ENCODE data around the gene SERHL2.
"Not testable (repeated sequence)": the region's sequence is repeated elsewhere in the genome, so short reads cannot be mapped to it uniquely, and the experiment has no call there.

The SERHL2 gene

GRCh38 chr22:42577141-42577540, 23.4 kb downstream of the SERHL2 start:
- not testable (repeated sequence) for DNase-seq

GRCh38 chr22:42577623-42578240, 24.0 kb downstream of the SERHL2 start:
- DNase-seq, result no peak

GRCh38 chr22:42580040-42580439, 26.3 kb downstream of the SERHL2 start:
- not testable (repeated sequence) for DNase-seq

- DNase-seq, result not testable (repeated sequence)
Measured at GRCh38 chr22:42581194-42581761, 27.5 kb downstream of the SERHL2 start.

GRCh38 chr22:42581762-42582716, 28.3 kb downstream of the SERHL2 start:
- DNase-seq, result peak; percentile 74

GRCh38 chr22:42582987-42583386, 29.2 kb downstream of the SERHL2 start:
- DNase-seq, result no peak

- DNase-seq, result no peak
Measured at GRCh38 chr22:42584364-42584940, 30.7 kb downstream of the SERHL2 start.

GRCh38 chr22:42585096-42585495, 31.3 kb downstream of the SERHL2 start:
- DNase-seq, result no peak

- no peak for DNase-seq
Measured at GRCh38 chr22:42586381-42586780, 32.6 kb downstream of the SERHL2 start.

GRCh38 chr22:42587588-42588175, 33.9 kb downstream of the SERHL2 start:
- no peak for DNase-seq

- DNase-seq, result no peak
Measured at GRCh38 chr22:42591987-42592386, 38.2 kb downstream of the SERHL2 start.

- DNase-seq, result no peak
Measured at GRCh38 chr22:42595434-42595833, 41.7 kb downstream of the SERHL2 start.

GRCh38 chr22:42596336-42596735, 42.6 kb downstream of the SERHL2 start:
- no peak for DNase-seq

GRCh38 chr22:42596863-42597530, 43.2 kb downstream of the SERHL2 start:
- no peak for DNase-seq

GRCh38 chr22:42601879-42602465, 48.2 kb downstream of the SERHL2 start:
- DNase-seq, result no peak

- no peak for DNase-seq
Measured at GRCh38 chr22:42602470-42602869, 48.7 kb downstream of the SERHL2 start.

GRCh38 chr22:42603427-42603826, 49.7 kb downstream of the SERHL2 start:
- DNase-seq, result no peak

- peak; percentile 34 for DNase-seq
Measured at GRCh38 chr22:42604403-42604802, 50.6 kb downstream of the SERHL2 start.

GRCh38 chr22:42607641-42608040, 53.9 kb downstream of the SERHL2 start:
- DNase-seq, result not testable (repeated sequence)

GRCh38 chr22:42608136-42608822, 54.5 kb downstream of the SERHL2 start:
- no peak for DNase-seq

GRCh38 chr22:42608823-42609361, 55.1 kb downstream of the SERHL2 start:
- peak; percentile 56 for DNase-seq

Measured in EL (cell line).